Measurements from ENCODE around the gene ETNK2. TPM values are rescaled to one million over a fixed set of nuclear protein-coding genes. Genes with fewer than 3 reads are reported as not detected.

ETNK2 gene
- total RNA-seq, 1 donor from 2014 or later, result 13.5 TPM

DNA sequence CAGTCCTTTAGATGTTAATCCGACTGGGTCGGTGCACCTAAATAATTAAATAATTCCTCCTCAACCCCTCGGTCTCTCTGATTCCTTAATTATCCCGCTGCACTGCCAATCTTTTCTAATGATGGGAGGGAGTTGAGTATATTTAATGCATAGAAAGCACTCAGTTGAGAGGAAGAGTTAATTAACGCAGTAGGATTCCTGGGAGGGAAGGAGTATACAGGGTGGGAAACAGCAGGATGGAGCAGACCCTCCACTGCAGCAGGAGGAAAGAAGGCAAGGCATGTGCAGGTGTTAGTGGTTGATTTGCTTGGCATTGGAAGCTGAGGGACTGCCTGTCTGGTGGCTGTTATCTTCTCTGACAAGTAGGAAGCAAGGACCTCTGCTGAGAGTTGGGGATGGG lies 24.2 kb upstream of the ETNK2 start:
- DNase-seq (ENCODE audit: low spot score), result no peak

DNA sequence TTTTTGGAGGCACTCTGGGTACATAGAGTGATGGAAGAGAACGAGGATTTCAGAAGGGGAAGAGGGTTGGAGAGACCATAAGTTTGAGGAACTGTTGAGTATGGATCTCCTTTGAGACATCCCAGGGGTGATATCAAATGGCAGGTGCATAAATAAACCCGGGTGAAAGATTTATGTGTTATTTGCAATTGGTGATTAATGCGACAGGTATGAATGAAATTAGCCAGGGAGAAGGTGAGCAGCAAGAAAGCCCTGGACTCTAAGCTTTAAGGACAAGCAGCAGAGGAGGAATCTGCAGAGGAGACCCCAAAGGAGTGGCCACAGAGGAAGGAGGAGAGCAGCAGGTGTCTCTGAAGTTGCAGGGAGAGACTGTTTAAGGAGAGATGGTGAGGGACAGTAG lies 23.1 kb upstream of the ETNK2 start:
- no peak for DNase-seq (ENCODE audit: low spot score)

DNA sequence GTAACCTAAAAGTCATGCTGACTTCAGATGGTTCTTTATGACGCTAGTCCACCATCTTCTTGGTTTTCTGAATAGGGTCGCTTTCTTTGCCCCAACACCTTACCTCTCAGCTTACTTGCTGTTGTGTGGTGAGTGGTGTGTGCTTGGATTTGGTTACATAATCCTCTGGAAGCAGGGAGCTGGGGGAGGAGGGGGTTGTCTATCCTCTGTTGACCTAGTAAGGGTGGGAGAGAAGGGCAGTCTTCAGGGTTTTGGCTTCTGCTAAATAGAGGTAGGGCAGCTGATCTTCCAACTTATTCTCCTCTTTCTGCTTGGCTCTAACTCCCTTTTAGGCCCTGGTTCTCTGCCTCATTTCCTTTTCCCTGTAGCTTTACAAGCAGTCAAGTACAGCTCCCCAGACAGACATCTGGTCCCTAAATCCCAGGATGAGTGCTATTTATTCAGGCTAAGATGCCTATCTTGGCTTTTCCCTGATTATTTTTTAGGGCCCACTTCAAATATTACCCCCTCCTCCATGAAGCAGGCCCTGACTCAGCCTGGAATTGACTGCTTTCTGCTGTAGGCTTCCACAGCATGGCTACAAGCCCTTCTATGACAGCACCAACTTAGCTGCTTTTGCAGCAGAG lies 20.7 kb upstream of the ETNK2 start:
- no peak for DNase-seq (ENCODE audit: low spot score)

DNA sequence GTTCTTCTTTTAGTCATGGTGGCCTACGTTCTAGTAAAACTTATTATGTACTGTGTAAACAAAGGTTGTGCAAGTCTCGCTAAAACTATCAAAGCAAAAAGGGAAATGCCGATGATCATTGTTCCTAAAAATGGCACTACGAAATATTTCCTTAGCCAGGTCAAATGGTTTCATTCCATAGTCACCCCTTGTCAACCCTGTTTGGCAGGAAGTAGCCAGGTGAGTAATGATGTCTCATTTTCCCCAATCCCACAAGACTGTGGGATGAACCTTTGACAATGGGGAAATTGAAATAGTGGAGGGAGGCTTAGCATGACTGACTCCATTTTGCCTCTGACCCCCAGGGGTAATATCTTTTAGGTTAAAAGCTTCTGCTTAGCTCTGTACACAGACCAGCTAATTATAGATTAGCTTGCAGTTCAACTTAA lies 19.9 kb upstream of the ETNK2 start:
- DNase-seq (ENCODE audit: low spot score), result no peak

DNA sequence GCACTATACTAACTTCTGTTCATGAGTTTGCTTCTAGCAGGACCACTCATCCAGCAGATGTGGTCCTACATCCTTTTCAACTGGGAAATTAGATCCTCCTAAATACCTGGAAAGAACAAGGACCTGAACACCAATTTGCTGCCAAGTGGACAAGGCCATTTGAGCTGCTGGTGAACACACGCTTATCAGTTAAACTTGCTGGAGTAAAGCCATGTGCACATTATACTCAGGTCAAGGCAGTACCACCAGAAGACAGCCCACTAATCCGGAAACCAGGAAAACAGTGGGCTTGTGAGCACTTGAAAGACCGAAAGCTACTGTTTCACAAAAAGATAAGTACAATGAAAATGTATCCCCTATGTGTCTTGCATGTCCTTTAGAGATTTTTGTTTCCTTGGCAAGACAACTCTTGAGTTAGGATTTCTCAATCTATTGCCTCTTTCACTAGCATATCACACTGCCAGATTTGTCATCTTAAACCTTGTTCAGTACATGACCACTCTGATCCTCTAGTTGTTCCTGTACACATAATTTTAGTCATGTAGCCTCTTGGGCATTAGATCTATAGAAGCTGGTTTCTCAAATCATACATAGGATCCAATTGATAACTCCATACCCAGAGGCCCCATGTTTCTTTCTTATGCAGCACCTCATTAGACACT lies 18.8 kb upstream of the ETNK2 start:
- no peak for DNase-seq (ENCODE audit: low spot score)

DNA sequence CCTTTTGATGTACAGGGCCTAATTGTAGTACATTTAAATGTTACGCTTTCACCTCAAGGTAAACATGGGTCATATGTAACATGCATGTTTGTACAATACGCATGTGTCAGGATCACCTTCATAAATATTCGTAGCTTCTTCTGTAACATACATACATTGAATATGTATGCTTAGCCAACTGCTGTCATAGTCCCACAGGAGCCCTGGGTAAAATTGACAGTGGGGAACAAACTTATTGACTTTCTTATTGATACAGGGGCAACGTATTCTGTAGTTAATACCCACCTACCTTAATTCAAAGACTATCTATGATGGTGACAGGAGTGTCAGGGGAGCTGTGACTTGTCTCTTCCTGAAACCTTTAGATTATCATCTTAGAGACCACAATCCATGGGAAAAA lies 18.0 kb upstream of the ETNK2 start:
- no peak for DNase-seq (ENCODE audit: low spot score)

DNA sequence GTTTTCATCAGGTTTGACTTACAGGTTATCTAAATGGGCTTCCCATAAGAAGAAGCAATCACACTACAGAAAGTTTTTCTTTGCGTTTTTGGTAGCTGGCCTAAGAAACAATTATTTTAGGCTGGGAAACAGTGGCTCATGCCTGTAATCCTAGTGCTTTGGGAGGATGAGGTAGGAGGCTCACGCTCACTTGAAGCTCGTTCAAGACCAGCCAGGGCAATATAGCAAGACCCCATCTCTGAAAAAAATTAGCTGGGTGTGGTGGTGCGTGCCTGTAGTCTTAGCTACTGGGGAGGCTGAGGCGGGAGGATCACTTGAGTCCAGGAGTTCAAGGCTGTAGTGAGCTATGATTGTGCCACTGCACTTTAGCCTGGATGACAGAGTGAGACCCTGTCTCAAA lies 15.9 kb upstream of the ETNK2 start:
- DNase-seq (ENCODE audit: low spot score), result no peak

DNA sequence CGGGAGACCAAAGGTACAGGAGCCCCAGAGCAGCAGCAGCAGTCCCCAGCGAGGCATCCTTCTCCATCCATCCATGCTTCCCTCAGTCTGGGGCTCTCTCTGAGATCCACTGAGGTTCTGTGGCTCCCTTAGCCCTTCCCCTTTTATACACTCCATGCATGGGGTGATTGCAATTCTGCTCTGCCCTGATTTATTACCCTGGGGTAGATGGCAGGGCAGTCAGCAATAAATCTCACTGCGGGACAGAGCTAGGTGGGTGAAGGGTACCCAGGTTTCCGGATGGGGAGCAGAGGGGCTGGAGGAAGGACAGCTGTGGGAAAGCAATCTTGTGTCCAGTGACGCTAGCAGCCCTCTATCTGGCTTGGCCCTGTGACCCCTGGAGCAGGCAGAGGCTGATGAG lies 14.4 kb upstream of the ETNK2 start, which contains the start of gene REN:
Gene REN, minus strand, starts transcription at position 119 of the 400 bp plus-strand sequence. Its CDS starts 44 bp downstream, at position 75.
- no peak for DNase-seq (ENCODE audit: low spot score)

DNA sequence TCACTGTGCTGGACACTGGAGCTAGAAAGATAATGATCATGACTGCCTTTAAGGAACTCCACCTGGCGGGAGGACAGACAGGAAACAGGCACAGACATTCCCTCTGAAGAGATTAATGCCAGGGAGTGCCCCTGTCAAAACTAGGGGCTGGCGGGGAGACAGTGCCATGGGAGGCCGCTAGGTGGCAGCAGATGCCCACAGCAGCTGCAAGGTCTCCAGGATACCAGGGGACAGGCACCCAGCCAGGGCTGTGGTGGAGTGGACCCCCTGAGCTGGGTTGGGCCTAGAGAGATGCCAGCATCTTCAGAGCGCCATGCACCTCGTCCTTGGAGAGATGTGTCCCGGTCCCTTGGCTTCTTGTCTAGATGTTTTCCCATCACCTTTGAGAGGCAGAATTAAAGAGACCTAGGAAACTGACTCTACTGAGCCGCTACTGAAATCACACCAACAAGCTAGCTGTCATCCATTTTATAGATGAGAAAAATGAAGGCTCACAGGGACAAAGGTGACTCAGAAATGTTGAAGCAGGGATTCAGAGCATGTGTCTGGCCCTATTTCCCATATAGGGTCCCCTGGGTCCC lies 10.7 kb upstream of the ETNK2 start:
- DNase-seq (ENCODE audit: low spot score), result peak; percentile 89

DNA sequence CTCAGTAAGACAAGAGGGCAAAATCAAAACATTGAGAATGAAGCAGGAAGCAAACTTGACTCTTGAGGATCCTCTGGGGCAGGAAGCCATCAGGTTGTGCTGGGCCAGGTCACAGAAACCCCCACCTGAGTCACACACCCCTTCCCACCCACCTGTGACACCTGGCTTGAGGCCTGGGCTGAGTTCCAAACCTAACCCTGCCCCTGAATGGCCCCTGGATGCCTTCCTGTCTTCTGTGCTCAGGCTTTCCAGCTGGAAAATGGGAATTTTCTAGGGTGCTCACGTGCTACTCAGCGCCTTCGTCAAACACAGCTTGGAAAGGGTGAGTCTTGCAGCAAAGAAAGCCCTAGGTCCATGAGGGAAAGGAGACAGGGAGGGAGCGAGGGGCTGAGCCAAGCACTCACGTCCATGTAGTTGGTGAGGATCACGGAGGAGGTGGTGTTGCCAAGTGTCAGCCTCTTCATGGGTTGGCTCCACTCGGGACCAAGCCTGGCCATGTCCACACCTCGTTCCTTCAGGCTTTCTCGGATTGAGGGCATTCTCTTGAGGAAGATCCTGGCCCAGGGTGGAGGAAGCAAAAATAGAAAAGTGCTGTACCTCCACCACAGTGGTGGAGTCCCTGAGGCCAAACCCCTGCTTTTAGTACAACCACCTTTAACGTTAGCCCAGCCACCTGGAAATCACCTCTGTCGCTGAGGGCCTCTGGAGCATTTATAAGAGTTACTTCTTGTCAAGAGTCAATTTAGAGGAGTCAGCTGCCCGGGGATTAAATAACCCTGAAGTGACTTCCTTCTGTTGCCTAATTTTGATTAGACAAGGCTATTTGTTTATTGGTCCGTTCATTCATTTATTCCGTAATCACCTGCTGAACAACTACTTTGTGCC lies 10.0 kb upstream of the ETNK2 start:
- no peak for DNase-seq (ENCODE audit: low spot score)

DNA sequence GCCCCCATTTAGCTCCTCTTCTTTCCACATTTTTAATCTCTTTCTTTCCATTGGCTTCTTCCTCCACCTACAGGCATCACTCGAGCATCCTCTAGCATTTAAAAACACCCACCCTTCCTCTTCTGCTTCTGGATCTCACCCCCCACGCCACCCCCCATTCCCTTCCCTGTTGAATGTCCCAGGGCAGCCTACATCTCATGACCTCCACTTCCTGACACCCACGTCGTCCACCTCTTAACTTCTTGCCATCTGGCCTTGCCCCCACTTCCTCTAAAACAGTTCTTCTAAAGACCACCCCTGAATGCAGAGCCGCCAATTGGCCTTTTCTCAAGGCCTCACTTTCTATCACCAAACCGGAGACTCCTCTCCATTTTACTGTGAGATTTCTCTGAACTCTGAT lies 6.1 kb upstream of the ETNK2 start:
- DNase-seq (ENCODE audit: low spot score), result no peak

DNA sequence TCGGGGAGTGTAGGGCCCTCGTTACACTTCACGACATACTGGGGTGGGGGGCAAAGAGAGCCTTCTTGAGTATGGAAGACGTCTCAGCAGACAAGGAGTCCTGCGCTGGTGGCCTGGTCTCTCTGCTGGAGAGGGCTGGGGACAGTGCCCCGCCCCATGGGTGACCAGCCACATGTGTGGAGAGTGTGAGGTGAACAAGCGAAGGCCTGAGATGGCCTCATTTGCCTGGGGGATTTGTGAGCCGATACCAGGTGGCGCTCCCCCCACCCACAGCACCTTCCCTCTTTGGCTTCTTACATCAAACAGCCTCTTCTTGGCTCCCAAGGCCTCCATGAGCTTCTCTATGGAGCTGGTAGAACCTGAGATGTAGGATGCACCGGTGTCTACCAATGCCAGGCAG lies 4.0 kb upstream of the ETNK2 start:
- DNase-seq (ENCODE audit: low spot score), result no peak

DNA sequence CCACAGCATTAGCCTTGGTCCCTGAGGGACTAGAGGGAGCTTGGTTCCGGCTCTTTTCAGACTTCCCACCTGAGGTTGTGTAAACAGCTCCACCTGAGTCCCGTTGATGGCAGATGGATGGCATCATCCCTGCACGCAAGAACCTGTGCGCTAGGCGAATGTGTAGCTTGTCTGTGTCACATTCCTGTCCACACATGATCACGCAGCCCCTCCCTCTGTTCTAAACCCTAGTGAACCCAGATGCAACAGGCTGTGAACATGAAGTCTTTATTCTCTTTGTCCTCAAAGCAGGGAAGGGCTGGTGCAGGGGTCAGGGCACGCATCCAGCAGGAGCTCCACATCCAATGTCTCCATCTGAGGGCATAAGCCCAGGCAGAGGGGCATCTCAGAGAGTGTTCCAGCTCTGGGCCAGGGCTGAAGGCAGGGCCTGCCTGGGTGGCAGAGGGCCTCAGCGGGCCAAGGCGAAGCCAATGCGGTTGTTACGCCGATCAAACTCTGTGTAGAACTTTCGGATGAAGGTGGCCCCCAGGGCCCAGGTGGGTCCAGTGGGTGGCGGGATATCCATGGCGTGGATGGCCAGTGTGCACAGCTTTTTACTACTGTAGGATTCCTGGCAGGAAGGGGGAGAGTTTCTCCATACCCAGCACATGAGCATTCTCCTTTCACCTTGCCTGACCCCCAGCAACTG lies 2.9 kb upstream of the ETNK2 start:
- DNase-seq (ENCODE audit: low spot score), result peak; percentile 70

DNA sequence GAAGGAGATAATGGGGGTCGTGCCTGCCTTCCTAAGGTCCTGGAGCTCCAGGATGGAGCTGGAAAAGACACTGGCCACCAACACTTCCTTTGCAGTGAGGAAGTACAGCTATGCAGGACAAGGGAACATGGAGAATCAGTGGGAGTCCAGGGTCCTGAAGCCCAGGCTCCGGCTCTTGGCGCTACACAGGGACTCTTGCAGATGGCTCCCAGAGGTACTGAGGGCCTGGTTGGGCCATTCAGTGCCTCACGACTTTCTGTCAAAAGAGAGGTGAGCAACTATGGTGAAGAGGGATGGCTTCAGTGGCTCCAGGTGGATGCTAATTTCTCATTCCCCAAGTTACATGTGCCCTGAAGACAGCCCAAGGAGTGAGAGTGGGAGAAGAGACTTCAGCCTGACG lies 1.8 kb upstream of the ETNK2 start:
- no peak for DNase-seq (ENCODE audit: low spot score)

DNA sequence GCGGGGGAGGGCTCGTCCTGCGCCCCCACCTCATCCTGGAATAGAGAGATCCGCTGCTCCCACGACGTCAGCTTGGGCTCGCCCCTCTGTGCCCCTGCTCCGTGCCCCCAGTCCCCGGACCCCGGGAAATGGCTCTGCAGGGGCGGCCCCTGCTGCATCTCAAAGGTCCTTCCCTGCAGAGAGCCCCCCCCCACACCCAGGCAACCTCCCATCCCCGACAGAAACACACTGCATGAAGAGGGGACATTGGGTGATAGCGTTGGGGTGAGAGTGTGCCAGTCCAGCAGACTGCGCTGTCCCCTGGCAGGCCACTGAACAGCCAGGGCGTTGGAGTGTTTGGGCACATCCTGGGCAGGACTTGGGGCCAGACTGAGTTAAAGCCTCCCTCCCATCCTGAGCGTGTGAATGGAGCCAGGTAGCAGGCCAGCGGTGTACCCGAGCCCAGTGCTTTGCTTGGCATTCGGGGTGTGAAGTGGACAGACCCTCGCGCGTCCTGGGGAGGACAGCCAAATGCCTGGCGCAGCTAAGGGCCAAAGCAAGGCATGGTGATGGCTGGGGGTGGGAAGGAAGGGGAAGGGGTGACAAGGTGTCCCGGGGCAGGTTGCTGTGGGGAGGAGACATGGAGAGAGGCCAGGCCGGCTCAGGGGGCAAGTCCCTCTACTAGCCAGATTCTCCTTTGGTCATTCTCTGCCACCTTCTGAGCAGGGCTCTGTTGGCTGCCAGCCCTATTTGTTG lies 633 bp upstream of the ETNK2 start:
- DNase-seq (ENCODE audit: low spot score), result no peak

DNA sequence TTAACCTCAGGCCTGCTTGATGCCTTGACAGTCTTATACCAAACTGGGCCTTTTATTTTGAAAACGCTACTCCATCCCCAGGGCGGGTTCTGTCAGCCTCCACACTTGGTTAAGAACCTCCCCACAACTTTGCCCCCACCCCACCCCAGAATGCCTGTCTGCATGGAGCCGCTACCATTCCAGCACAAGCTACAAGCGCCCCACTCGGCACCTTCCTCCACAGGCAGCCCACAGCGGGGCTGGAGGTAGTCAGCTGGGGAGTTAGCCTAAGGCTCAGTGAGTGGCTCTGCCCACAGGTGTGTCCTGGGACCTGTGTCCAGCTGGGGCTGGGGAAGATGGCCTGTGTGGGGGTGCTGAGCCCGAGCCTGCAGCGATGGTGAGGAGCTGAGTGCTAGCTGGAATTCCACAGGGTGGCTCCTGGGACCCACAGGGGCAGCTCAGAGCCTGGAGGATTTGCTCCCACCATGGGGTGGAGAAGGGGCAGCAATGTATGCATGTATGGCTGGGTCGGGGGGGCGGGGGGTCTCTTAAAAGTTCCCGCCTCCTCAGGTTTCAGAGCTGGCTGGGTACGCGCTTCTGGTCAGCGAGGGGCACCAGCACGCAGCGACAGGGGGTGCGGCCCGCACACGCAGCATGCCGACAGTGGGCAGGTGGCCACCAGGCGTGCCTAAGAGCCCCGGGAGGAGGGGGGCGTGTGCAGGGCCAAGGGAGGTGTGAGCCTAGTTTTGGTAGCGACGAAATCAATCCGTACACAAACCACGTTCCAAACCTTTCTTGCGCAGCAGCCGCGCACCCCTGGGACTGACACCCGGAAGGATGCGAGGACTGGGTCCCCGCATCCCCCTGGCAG lies 917 bp downstream of the ETNK2 start:
- no peak for DNase-seq (ENCODE audit: low spot score)

DNA sequence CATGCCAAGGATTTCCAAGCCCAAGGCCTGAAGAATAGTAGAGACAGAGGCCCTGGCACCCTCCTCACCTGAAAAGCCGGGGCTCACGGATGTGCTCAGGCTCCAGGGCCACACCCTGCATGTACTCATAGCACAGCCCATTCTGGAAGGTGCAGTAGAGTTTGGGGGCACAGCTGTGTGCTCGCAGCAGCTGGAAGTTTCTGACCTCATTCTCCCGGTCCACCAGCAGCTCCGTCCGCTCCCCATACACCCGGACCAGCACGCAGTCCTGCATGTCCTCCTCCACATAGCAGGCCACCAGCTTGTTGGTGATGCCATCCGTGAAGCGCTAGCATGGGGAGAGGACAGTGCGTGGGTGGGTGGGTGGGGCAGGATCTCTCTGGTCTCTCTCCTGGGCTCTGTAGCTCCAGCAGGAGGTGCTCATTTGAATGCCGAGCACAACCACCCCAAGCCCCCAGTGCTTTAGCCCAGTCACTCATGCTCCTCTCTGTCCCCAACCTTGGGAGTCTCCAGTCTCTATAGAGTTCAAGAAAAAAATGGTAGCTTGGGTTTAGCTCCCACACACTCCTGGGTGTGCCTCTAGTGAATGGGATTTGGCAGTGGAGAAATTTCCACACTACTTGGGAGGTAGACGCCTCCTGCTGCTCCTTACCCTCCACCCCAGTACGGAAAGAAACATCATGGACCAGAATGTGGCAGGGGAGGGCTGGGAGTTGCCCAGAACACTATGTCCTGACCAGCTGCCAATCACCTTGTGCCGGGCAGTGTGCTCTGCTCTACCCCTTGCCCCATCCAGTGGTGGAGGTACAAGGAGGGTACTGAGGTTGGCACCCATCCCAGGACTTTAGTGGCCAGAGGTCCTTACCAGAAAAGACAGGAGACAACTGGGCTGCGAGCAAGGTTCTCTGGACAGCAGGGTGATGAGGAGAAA lies 1.9 kb downstream of the ETNK2 start:
- no peak for DNase-seq (ENCODE audit: low spot score)

DNA sequence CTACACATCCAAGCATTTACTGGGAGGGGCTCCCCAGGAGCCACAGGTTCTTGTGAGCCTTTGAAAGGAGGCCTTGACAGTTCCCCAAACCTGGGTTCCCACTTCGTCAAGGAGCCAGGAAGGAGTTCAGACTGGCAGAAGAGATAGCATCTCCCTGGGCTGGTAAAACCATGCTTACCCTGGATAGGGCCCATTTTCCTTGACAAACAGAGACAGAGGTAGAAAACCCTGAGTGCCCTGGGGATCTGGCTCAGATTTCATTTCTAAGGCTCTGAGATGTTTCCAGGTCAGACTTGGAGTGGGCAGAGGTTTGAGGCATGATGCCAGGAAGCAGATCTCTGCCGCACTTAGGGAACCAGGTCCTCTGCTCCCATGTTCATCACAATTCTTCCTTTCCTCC lies 2.7 kb downstream of the ETNK2 start:
- no peak for DNase-seq (ENCODE audit: low spot score)

Data from ureter (tissue), 1 donor.